ENCODE data around the gene CPM.

CPM gene

DNA sequence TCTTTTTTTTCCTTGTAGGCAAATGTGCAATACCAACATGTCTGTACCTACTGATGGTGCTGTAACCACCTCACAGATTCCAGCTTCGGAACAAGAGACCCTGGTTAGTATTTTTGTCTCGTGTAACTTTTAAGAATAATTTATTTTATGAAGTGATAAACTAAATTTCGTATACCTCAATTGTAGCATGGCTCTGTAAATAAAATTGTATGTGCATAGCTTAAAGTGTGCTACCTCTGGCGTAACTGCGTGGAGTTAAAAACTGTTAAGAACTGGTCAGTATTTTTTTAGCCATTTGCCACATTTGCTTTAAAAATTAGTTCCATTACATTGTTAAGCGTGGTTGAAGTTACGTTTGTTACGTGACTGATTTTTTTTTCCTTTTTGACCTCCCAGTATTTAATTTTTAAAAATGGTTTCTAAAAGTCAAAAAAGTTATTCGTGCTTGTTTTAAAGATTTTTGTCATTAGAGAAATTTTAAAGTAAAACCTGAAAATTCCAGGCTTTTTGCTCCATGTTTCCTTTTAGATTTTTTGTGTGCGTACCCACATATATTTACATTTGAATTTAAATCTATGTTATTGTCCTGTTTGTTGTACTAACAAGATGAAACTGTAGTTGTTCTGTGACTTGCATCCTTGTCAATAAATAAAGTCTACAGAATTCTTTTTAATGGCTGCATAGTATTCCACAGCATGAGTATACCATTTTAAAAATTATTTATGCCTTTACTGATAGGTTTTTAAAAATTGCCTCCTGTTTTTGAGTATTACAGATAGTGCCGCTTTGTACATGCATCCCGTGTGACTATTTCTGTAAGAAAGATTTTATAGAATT, 123.6 kb downstream of the CPM start:
- no peak for TF ChIP-seq ZFX (IDR thresholded peaks at IDR 0.05)
- TF ChIP-seq, protein P1, sequence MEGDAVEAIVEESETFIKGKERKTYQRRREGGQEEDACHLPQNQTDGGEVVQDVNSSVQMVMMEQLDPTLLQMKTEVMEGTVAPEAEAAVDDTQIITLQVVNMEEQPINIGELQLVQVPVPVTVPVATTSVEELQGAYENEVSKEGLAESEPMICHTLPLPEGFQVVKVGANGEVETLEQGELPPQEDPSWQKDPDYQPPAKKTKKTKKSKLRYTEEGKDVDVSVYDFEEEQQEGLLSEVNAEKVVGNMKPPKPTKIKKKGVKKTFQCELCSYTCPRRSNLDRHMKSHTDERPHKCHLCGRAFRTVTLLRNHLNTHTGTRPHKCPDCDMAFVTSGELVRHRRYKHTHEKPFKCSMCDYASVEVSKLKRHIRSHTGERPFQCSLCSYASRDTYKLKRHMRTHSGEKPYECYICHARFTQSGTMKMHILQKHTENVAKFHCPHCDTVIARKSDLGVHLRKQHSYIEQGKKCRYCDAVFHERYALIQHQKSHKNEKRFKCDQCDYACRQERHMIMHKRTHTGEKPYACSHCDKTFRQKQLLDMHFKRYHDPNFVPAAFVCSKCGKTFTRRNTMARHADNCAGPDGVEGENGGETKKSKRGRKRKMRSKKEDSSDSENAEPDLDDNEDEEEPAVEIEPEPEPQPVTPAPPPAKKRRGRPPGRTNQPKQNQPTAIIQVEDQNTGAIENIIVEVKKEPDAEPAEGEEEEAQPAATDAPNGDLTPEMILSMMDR (conservative IDR thresholded peaks at IDR 0.05), result no peak
- peak overlapping the region; percentile 99 for H3K27ac ChIP-seq

DNA sequence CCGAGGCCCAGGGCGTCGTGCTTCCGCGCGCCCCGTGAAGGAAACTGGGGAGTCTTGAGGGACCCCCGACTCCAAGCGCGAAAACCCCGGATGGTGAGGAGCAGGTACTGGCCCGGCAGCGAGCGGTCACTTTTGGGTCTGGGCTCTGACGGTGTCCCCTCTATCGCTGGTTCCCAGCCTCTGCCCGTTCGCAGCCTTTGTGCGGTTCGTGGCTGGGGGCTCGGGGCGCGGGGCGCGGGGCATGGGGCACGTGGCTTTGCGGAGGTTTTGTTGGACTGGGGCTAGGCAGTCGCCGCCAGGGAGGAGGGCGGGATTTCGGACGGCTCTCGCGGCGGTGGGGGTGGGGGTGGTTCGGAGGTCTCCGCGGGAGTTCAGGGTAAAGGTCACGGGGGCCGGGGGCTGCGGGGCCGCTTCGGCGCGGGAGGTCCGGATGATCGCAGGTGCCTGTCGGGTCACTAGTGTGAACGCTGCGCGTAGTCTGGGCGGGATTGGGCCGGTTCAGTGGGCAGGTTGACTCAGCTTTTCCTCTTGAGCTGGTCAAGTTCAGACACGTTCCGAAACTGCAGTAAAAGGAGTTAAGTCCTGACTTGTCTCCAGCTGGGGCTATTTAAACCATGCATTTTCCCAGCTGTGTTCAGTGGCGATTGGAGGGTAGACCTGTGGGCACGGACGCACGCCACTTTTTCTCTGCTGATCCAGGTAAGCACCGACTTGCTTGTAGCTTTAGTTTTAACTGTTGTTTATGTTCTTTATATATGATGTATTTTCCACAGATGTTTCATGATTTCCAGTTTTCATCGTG, 124.4 kb downstream of the CPM start:
- H3K27ac ChIP-seq, result peak overlapping the region; percentile 99
- TF ChIP-seq, protein P1 (conservative IDR thresholded peaks at IDR 0.05), result peak; percentile 34; the same call in 1 of the 2 replicates
- peak; percentile 75; the same call in 1 of the 2 replicates for TF ChIP-seq ZFX (IDR thresholded peaks at IDR 0.05)

DNA sequence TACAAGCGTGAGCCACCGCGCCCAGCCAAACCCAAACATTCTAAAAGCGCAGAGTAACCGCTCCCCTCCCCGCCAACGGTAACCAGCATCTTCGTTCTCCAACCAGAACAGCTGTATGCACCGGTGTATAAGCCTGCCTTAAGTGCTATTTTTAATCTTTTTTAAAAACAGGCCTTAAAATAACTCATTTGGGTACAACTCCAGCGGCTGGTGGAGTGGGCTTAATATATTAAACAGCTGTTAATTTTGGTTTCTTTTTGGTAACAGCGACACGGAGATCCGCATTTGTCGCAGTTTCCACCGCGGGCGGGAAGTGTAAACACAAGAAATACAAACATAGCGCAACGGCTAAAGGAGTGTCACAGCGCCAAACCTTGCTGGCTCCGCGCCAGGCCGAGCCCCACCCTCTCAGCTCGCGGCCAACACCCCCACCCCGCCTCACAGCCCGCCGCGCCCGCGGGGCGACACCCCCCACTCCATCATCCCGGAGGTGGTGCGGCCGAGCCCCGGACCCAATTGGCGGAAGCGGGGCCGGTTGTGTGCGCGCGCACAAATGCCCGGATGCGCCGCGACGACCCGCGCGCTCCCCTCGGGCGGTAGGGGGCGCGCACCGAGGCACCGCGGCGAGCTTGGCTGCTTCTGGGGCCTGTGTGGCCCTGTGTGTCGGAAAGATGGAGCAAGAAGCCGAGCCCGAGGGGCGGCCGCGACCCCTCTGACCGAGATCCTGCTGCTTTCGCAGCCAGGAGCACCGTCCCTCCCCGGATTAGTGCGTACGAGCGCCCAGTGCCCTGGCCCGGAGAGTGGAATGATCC, 125.2 kb downstream of the CPM start, which contains the start of gene MDM2:
TSS of gene MDM2 (plus strand) at position 602 of the 812 bp plus-strand sequence. CDS start 301 bp downstream, outside the sequence.
- TF ChIP-seq, protein P1 (conservative IDR thresholded peaks at IDR 0.05), result peak; percentile 89
- TF ChIP-seq ZFX (IDR thresholded peaks at IDR 0.05), result peak; percentile 92
- peak within 1 kb of the TSS; percentile 99 for H3K27ac ChIP-seq

DNA sequence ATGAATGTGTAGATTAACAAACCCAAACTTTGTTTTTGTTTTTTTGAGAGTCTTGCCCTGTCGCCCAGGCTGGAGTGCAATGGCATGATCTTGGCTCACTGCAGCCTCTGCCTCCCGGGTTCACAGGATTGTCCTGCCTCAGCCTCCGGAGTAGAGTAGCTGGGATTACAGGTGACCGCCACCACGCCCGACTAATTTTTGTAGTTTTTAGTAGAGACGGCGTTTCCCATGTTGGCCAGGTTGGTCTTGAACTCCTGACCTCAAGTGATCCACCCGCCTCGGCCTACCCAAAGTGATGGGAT, 125.7 kb downstream of the CPM start:
- H3K27ac ChIP-seq, result peak overlapping the region; percentile 99

DNA sequence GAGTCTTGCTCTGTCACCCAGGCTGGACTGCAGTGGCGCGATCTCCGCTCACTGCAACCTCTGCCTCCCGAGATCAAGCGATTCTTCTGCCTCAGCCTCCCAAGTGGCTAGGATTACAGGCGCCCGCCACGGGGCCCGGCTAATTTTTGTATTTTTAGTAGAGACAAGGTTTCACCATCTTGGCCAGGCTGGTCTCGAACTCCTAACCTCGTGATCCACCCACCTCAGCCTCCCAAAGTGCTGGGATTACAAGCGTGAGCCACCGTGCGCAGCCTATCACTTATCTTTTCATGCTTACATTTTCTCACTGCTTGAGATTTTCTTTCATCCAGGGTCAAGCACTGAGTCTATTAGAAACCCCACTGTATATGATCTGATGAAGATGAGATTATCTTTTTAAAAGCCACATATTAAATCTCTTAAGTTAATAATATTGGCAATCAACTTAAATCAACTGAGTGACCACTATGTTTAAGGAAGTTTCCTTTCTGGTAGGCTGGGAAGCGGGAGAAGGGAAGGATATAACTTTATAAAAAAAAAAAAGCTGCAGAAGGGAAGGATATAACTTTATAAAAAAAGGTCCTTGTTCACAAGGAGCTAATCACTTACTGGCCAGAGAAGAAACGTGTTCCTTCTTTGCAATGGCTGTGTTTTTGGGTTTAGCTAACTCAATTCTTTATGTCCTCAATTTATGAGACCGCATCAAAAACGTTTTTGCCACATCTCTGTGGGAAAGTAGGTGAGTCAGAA, 126.3 kb downstream of the CPM start:
- no peak for TF ChIP-seq ZFX (IDR thresholded peaks at IDR 0.05)
- TF ChIP-seq, protein P1 (conservative IDR thresholded peaks at IDR 0.05), result no peak
- H3K27ac ChIP-seq, result peak overlapping the region; percentile 99

DNA sequence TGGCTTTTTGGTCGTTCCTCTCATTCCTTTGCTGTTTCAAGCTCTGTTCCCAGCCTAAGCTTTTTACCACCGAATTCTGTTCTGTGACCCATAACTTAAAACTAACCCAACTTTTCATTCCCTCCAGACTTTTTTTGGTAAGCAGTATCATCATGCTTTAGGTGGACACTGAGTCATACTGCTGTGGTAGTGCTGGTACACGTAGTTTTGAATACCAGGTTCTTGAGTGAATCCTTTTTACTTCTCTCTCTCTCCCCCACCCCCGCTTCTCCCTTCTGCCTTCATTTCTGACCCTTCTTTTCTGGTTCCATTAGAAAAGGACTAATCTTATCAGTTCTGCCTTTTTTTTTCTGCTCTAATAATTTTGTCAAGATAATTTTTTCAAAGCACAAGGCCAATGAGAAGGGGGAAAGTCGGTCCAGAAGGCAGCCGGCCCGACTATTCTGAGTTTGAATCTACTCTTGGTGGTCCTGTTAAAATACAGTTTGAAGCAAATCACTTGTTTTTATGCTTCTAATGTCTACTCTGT, 127.3 kb downstream of the CPM start:
- TF ChIP-seq, protein P1 (conservative IDR thresholded peaks at IDR 0.05), result no peak
- no peak for TF ChIP-seq ZFX (IDR thresholded peaks at IDR 0.05)
- no peak overlapping the region for H3K27ac ChIP-seq
